ENCODE data around the gene GRIN3A. TPM values are rescaled to one million over a fixed set of nuclear protein-coding genes. Genes with fewer than 3 reads are reported as not detected.
A peak's percentile ranks its signal among the peaks of the same experiment; 100 is the strongest.
"Not testable (repeated sequence)": the region's sequence is repeated elsewhere in the genome, so short reads cannot be mapped to it uniquely, and the experiment has no call there.

Gene GRIN3A
- total RNA-seq, 2 donors from 2014 or later, result not detected

DNA sequence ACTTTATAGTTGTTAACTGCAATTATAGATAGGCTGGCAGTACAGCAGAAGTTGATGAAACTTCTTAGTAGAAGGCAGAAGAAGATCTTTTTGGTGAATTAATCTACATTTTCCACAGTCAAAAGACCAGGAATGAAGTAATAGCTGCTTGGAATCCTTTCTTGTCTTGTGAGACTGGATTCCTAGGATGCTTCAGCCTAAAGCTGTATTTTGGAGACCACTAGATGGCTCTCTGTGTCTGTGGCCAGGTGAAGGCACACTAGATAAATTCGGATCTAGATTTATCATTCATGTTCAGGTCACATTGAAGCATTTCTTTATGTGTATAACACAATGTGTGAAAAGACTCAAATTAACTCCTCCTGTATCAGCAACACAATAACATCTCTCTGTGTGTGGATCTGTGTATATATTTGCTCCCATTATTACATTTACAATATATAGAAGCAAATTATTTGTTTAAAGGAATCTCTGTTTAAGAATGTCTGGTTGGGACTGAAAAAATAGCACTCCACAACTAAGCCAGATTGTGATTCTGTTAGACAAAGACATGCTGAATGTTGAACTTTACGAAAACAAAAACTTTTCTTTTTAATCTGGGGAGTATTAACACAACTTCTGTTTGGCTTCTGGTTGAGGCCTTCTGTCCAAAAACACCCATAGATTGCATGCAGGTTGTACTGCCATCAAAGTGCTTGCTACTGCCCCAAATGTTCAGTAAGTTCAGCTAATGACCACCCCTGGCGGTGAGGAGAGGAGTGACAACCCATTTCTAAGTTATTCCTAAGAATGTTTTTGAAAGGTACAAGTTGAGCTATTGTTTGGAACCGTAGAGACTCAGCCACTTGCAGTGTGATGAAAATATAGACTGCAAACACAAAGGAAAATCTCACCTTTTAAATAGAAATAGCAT lies 10.6 kb downstream of the GRIN3A start:
- H3K27ac Mint-ChIP-seq, result no peak overlapping the region
- DNase-seq (no peak), ATAC-seq (no peak)

DNA sequence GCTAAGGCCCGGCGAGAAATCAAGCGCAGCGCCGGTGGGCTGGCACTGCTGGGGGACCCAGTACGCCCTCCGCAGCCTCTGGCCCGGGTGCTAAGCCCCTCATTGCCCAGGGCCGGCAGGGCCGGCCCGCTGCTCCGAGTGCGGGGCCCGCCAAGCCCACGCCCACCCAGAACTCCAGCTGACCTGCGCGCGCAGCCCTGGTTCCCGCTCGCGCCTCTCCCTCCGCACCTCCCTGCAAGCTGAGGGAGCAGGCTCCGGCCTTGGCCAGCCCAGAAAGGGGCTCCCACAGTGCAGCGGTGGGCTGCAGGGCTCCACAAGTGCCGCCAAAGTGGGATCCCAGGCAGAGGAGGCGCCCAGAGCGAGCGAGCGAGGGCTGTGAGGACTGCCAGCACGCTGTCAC lies 14.2 kb downstream of the GRIN3A start:
- not testable (repeated sequence) for H3K36me3 Mint-ChIP-seq (ENCODE audit: low read depth); H3K9me3 ChIP-seq (ENCODE audit: control insufficient read depth, low read length, poor library complexity, severe bottlenecking); H3K27ac Mint-ChIP-seq; H3K4me1 Mint-ChIP-seq; H3K4me3 Mint-ChIP-seq; DNase-seq; ATAC-seq; H3K27me3 Mint-ChIP-seq

More for the DNA sequence above, 10.6 kb downstream of the GRIN3A start:
- Mint-ChIP-seq H3K4me3 (no peak overlapping the region), H3K27me3 (peaks cover 26% of the 10 kb centered on the region), H3K36me3 (ENCODE audit: low read depth) (peaks cover 2% of the 10 kb centered on the region), H3K4me1 (no peaks in the 10 kb centered on the region)
- H3K9me3 ChIP-seq (ENCODE audit: control insufficient read depth, low read length, poor library complexity, severe bottlenecking), result no peaks in the 10 kb centered on the region

DNA sequence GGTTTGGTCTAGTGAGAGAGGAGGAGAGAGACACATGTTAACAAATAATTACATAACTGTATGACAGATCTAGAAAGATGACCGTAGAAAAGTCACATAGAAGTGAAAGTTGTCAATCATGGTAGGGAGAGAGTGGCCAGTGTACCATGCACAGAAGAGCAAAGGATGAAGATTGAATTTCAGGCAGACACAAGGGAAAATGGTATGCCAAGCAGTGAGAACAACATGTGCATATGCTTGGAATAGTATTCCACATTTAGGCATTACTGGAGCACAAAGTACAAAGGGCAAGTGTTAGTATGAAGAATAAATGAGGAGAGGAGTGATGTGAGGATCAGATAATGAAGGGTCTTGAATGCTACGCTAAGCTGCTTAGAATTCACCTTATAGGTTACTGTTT lies 20.3 kb downstream of the GRIN3A start:
- ATAC-seq (no peak), DNase-seq (no peak)
- no peak overlapping the region for H3K4me3 Mint-ChIP-seq
- H3K4me1 Mint-ChIP-seq, result no peaks in the 10 kb centered on the region
- H3K36me3 Mint-ChIP-seq (ENCODE audit: low read depth), result no peaks in the 10 kb centered on the region
- H3K27ac Mint-ChIP-seq, result no peak overlapping the region
- H3K27me3 Mint-ChIP-seq, result peaks cover 26% of the 10 kb centered on the region
- H3K9me3 ChIP-seq (ENCODE audit: control insufficient read depth, low read length, poor library complexity, severe bottlenecking), result no peaks in the 10 kb centered on the region

DNA sequence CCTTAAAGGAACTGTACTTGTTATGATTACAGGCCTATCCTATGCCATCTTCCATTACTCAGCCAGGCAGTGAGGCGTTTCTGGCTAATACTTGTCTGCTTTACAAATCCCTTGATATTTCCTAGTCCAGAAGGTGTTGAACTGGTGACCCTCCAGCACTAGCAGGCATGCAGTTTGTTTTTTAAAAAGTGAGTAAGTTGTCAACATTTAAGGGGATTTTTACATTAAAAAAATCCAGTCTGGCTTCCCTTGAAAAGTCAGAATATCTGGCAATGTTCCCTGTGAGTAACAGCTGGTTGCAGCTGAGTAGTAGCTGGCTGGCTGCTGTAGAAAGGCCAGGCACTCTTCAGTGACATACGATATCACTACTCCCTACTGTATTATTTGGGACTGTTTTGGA lies 21.8 kb downstream of the GRIN3A start:
- Mint-ChIP-seq H3K4me3 (no peak overlapping the region), H3K36me3 (ENCODE audit: low read depth) (no peaks in the 10 kb centered on the region), H3K27me3 (peaks cover 23% of the 10 kb centered on the region), H3K4me1 (no peaks in the 10 kb centered on the region), H3K27ac (no peak overlapping the region)
- DNase-seq (no peak), ATAC-seq (no peak)
- H3K9me3 ChIP-seq (ENCODE audit: control insufficient read depth, low read length, poor library complexity, severe bottlenecking), result no peaks in the 10 kb centered on the region

DNA sequence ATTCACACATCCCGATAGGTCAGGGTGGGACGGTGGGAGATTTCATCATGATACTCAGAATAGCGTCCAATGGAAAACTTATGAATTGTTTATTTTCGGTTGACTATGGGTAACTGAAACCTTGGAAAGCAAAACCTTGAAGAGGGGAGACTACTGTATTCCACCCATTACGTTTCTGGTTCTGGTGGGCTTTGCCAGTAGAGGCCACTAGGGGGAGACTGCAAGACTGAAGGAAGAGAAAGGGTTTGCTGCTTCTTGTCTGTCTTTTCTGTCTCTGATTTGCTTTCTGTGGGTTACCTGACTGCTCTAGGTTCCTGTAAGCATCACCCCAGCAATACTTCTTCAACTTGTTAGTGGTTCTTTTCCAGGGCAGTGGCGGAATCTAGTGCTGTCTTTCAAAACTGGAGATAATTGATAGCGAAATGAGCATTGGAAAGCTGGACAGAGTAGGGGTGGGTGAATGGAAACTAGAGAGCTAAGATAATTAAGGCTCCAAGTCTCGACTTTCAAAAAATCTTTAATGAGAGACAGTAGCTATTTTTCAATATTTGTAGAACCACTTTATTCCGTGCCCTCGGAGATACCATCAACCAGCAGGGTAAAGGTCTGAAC lies 27.0 kb downstream of the GRIN3A start:
- no peaks in the 10 kb centered on the region for H3K36me3 Mint-ChIP-seq (ENCODE audit: low read depth)
- DNase-seq (no peak), ATAC-seq (no peak)
- no peaks in the 10 kb centered on the region for H3K4me1 Mint-ChIP-seq
- H3K27me3 Mint-ChIP-seq, result peaks cover 45% of the 10 kb centered on the region
- no peak overlapping the region for H3K27ac Mint-ChIP-seq
- H3K4me3 Mint-ChIP-seq, result no peak overlapping the region
- H3K9me3 ChIP-seq (ENCODE audit: control insufficient read depth, low read length, poor library complexity, severe bottlenecking), result no peaks in the 10 kb centered on the region

DNA sequence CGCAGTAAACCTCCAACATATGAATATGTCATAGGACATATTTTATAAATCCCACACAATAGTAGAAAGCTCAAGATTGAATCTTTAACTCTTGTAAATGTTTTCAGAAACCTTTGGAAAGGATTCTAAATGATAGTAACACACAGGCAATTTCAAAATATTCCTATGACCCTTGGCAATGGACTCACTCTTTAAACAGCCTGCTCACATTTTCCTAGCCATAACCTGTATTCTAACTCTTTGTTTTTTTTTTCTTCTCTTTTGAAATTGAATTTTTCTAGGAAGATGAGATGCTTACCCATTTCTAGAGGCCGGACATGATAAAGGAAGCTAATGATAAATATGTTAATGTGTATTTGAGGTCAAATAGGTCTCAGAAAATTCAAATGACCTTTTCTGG lies 29.6 kb downstream of the GRIN3A start:
- no peak overlapping the region for H3K27ac Mint-ChIP-seq
- H3K9me3 ChIP-seq (ENCODE audit: control insufficient read depth, low read length, poor library complexity, severe bottlenecking), result no peaks in the 10 kb centered on the region
- ATAC-seq, result no peak
- no peaks in the 10 kb centered on the region for H3K36me3 Mint-ChIP-seq (ENCODE audit: low read depth)
- H3K4me3 Mint-ChIP-seq, result no peak overlapping the region
- H3K27me3 Mint-ChIP-seq, result peaks cover 56% of the 10 kb centered on the region
- H3K4me1 Mint-ChIP-seq, result peaks cover 2% of the 10 kb centered on the region
- no peak for DNase-seq

DNA sequence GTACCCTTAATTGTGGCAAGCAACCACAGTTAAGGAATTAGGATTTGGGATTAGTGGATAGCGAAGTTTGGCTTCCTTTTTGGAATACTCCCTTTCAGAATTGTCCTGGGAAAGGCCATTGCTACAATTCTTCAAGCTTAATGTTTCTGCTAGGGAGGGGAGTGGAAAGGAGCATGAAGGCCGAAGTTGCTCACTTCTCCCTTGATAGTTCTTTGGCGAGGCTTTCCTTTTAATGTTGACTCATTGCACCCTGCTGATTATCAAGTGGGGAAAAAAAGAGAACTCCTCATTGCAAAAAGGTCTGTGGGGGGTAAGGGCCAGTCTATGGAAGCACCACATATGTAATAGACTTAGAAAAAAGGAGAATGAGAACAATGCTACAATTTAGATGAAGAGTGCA lies 30.7 kb downstream of the GRIN3A start:
- no peak for ATAC-seq
- no peak overlapping the region for H3K27ac Mint-ChIP-seq
- peaks cover 2% of the 10 kb centered on the region for H3K4me1 Mint-ChIP-seq
- no peaks in the 10 kb centered on the region for H3K36me3 Mint-ChIP-seq (ENCODE audit: low read depth)
- DNase-seq, result no peak
- no peak overlapping the region for H3K4me3 Mint-ChIP-seq
- H3K27me3 Mint-ChIP-seq, result peaks cover 54% of the 10 kb centered on the region
- H3K9me3 ChIP-seq (ENCODE audit: control insufficient read depth, low read length, poor library complexity, severe bottlenecking), result no peaks in the 10 kb centered on the region

DNA sequence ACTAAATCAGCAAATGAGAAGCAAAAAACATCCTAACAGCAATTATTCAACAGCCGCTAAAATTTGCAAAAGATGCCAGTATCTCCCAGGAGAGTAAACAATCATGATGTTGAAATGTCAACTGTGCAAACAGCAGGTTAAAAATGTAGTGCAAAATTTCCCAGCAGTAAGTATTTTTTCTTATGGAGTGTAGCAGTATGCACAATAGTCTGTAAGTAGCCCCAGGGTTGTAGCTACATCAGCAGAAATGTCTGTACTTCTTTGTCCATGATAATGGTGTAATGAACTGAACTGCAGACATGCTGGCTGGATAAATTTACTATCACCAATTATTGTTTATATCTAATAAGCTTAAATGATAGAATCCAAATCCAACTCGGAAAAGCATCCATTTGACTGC lies 31.4 kb downstream of the GRIN3A start:
- Mint-ChIP-seq H3K27me3 (peaks cover 54% of the 10 kb centered on the region), H3K4me1 (peaks cover 2% of the 10 kb centered on the region), H3K36me3 (ENCODE audit: low read depth) (no peaks in the 10 kb centered on the region), H3K4me3 (no peak overlapping the region), H3K27ac (no peak overlapping the region)
- no peaks in the 10 kb centered on the region for H3K9me3 ChIP-seq (ENCODE audit: control insufficient read depth, low read length, poor library complexity, severe bottlenecking)
- ATAC-seq (no peak), DNase-seq (no peak)

DNA sequence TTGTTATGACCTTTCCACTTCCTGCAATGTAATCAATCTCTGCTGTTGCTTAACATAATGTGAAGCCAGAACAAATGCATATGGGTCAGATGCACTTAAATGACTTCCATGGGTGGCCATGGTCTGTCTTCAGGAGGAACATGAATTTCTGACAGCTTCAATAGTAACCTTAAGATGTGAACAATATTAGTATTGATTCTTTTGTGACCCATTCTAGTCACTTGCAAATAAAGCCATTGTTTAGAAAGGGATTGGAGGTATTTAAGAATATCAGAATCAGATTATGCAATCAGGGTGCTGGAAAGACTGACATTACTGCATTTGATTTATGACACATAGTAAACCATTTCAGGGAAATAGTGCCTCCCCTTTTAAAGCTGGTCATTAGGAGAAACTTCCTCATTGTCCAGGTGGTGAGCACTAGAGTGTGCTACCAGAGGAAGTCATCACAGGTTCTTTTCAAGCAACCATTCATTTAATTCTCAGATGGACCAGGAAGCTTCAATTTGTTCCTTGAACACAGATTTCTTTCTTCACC lies 32.1 kb downstream of the GRIN3A start:
- Mint-ChIP-seq H3K36me3 (ENCODE audit: low read depth) (peaks cover 2% of the 10 kb centered on the region), H3K27me3 (peaks cover 52% of the 10 kb centered on the region), H3K27ac (no peak overlapping the region), H3K4me1 (peaks cover 2% of the 10 kb centered on the region), H3K4me3 (peak overlapping the region; percentile 25)
- no peak for ATAC-seq
- DNase-seq, result no peak
- no peaks in the 10 kb centered on the region for H3K9me3 ChIP-seq (ENCODE audit: control insufficient read depth, low read length, poor library complexity, severe bottlenecking)

DNA sequence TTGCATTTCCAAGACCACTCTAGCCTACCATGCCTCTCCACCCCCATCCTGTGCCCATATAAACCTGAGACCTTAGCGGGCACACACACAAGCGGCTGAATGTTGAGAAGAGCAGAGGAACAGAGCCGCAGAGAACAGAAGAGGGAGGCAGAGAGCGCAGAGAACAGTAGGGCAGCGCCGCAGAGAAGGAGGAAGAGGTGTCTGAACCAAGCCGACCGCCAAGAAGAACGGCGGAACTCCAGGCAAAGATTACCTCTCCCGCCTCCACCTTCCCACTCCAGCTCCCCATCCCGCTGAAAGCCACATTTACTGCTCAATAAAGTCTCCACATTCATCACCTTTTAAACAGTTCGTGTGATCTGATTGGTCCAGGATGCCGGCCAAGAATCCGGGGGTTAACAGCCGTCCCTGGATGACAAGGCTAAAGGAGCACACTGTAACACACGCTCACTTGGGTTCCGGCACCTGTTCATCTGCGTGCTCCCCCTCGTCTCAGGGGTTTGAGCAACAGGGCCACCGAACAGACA lies 33.2 kb downstream of the GRIN3A start:
- DNase-seq (no peak), ATAC-seq (peak; percentile 77)
- Mint-ChIP-seq H3K4me3 (peak overlapping the region; percentile 43), H3K36me3 (ENCODE audit: low read depth) (peaks cover 3% of the 10 kb centered on the region), H3K27ac (no peak overlapping the region), H3K4me1 (peaks cover 2% of the 10 kb centered on the region), H3K27me3 (peaks cover 45% of the 10 kb centered on the region)
- H3K9me3 ChIP-seq (ENCODE audit: control insufficient read depth, low read length, poor library complexity, severe bottlenecking), result no peaks in the 10 kb centered on the region

DNA sequence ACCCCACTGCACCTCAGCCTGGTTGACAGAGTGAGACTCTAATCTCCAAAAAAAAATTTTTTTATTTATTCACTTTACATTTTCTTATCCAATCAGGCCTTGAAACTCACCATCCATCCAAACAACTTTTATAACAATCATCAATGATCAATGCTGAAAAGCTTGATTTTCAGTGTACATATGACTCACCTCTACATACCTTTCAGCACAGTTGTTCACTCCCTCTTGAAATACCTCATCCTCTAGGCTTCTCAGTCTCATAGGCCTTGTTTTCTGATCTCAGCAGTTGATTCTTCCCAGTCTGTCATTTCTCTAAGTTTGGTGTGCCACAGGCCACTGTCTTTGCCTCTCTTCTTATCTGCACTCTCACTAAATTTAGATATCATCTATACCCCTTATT lies 36.2 kb downstream of the GRIN3A start:
- Mint-ChIP-seq H3K27ac (no peak overlapping the region), H3K36me3 (ENCODE audit: low read depth) (peaks cover 3% of the 10 kb centered on the region), H3K4me1 (peaks cover 2% of the 10 kb centered on the region), H3K27me3 (peaks cover 23% of the 10 kb centered on the region), H3K4me3 (no peak overlapping the region)
- ATAC-seq (no peak), DNase-seq (no peak)
- no peaks in the 10 kb centered on the region for H3K9me3 ChIP-seq (ENCODE audit: control insufficient read depth, low read length, poor library complexity, severe bottlenecking)

DNA sequence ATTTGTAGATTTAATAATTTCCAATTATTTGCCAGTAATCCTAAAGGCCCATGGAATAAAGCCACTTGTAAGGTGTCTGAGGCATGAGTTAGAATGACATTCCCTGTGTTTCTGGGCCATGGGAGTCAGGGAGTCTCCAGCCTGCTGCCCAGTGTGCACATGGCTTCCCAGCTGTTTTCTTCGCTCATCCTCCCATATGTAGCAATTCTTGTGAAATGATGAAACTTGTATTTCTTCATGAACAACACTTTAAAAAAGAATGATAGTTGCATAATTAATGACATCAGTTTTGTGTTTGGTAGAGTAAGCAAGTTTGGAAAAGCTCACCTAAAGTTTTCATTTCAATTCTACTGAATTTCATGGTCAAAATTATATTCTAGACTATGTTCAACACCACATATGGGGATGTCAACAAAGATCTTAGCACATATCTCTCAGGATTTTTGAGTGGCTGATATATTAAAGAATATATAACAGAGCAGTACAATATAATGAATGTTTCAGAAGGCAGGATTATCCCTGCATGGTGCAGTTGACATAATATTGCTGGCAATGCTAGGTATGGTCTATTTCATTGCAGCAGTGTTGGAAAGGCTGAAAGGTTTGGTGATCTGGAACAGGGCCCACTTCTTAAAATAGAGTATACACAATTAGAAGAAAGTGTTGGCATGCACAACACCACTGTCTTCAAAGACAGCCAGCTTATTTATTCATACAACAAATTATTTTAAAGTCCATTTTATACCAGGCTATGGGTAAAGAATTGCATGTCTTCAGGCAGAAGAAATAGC lies 44.7 kb downstream of the GRIN3A start:
- H3K4me1 Mint-ChIP-seq, result no peaks in the 10 kb centered on the region
- H3K27ac Mint-ChIP-seq, result no peak overlapping the region
- no peak for ATAC-seq
- H3K27me3 Mint-ChIP-seq, result peaks cover 6% of the 10 kb centered on the region
- no peak overlapping the region for H3K4me3 Mint-ChIP-seq
- H3K9me3 ChIP-seq (ENCODE audit: control insufficient read depth, low read length, poor library complexity, severe bottlenecking), result no peaks in the 10 kb centered on the region
- no peaks in the 10 kb centered on the region for H3K36me3 Mint-ChIP-seq (ENCODE audit: low read depth)
- DNase-seq, result no peak

DNA sequence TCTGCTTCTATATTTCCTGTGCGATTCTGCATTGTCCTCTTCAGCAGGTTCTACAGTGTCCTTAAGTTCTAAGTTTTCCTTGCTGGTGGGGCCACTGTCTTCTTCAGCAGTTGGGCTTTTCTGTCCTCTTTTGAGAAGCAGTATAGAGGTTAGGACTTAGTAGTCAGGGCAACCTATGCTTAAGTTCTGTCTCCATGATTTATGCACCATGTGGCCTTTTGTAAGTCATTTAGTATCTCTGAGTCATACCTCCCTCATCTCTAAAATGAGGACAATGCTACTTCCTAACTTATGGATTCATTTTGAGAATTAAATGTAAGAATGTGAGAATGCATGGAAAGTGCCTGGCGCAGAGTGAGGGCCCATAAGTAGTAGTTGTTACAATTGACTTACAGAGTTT lies 46.8 kb downstream of the GRIN3A start:
- H3K4me1 Mint-ChIP-seq, result no peaks in the 10 kb centered on the region
- H3K4me3 Mint-ChIP-seq, result no peak overlapping the region
- ATAC-seq, result no peak
- no peak overlapping the region for H3K27ac Mint-ChIP-seq
- no peaks in the 10 kb centered on the region for H3K36me3 Mint-ChIP-seq (ENCODE audit: low read depth)
- H3K9me3 ChIP-seq (ENCODE audit: control insufficient read depth, low read length, poor library complexity, severe bottlenecking), result no peaks in the 10 kb centered on the region
- DNase-seq, result no peak
- H3K27me3 Mint-ChIP-seq, result peaks cover 6% of the 10 kb centered on the region
